ENCODE measurements around the gene ZNF669.

The ZNF669 gene

DNA sequence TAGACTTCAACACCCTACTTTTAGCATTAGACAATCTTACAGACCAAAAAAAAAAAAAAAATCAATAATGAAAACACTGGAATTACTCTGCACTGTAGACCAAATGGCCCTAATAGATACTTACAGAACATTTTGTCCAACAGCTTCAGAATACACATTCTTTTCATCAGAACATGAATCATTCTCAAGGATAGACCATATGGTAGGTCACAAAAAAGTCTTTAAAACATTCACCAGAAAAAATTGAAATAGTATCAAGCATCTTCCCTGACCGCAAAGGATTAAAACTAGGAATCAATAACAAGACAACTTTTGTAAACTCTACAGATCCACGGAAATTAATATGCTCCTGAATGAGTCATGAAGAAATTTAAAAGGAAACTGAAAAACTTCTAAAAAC lies 48.1 kb downstream of the ZNF669 start:
- no peak for DNase-seq

DNA sequence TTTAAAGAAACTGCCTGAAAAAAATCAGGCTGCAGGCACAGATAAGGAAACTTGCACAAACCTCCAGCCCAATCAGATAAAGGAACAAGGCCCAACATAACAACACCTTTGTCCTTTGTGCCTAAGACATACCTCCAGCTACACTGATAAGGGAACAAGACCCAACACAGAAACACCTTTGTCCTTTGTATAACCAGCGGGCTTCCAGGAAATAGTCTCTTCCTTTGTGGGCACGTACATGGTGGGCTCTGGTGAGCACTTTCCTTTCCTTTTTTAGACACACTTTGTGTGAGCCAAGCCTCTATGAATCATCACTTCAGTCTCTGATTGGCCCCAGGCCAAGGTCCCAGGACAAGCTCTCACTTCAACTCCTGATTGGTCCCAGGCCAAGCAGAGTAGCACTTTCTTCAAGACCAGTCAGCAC lies 49.2 kb downstream of the ZNF669 start:
- DNase-seq, result no peak

All from CD4-positive, alpha-beta T cell treated with Interleukin-4 for 4 hours (primary cell).